ENCODE data around the gene AMIGO3.

DNA sequence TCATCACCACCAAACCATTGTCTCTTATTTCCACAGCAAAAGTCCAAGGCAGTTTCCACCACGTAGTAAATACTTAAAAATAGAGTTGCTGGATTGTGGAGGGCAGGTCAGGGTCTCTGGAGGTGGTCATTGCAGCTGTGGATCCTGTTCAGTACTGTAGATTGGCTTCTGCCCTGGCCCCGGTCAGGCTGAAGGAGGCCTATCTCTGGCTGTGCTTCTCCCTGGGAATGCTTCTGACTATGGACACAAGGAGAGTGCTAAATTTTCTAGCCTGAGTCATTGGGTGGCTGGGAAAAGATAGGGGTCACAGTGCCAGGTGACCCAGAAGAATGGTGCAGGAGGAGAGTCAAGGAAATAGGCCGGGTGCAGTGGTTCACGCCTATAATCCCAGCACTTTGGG is 30.6 kb upstream of the AMIGO3 start:
- TF ChIP-seq EZH2 (IDR thresholded peaks at IDR 0.05; ENCODE audit: insufficient read depth, poor library complexity, severe bottlenecking) = no peak
- no peak for TF ChIP-seq EZH2phosphoT487 (IDR thresholded peaks at IDR 0.05; ENCODE audit: insufficient read depth, low read depth)

Measured in GM23248 (cell line).